NCI-H510A treated with DMSO at 0.1 percent for 48 hours (cell line): ENCODE measurements around the gene MFAP4.

Experiments used
- DNase-seq: peaks from one replicate; lab custom pipeline; 2025; lab: John Stamatoyannopoulos, UW

The MFAP4 gene

DNA sequence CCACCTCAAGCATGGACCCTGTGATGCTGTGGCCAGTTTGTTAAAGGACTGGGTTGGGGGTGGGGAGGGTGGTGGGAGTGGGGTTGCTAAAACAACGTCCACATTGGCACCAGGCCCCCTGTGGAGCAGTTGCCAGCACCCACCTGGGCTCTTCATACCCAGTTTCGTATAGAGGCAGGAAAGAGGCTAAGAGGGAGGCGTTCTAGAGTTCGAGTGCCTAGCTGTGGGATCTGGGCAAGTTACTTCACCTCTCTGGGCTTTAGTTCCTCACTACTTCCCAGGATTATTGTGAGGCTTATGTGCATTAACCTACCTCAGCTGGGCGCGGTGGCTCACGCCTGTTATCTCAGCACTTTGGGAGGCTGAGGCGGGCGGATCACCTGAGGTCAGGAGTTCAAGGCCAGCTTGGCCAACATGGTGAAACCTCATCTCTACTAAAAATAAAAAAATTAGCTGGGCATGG lies 1.4 kb downstream of the MFAP4 start:
- no peak for DNase-seq

DNA sequence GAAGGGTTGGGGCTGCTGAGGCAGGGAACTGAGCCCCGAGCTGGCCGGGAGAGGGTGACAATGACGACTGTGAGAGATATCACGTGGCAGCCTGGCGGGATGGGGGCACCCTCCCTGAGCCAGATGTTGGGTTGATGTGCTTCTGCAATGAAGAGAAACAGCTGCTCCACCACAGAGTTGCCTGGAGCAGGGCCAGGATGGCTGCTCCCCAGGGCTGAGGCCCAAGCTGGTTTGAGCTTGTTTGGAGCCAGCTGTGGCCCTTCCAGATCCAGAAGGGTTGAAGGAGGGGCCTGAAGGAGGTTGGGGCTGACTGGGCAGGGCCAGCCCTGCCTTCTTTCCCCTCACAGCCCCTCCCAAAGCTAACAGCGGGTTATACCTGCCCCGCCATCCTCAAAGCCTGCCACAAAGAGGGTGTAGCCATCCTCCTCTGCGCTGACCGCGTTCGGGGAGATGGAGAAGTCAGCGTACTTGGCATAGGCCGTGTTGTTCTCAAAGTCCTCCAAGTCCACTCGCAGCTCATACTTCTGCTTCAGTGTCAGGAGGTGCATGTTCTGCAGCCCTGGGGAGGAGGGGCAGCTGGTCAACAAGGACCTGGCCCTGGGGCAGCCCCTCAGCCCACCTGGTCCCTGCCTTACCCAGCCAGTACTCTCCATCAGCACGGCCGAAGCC lies 2.1 kb downstream of the MFAP4 start:
- peak; percentile 26 for DNase-seq

DNA sequence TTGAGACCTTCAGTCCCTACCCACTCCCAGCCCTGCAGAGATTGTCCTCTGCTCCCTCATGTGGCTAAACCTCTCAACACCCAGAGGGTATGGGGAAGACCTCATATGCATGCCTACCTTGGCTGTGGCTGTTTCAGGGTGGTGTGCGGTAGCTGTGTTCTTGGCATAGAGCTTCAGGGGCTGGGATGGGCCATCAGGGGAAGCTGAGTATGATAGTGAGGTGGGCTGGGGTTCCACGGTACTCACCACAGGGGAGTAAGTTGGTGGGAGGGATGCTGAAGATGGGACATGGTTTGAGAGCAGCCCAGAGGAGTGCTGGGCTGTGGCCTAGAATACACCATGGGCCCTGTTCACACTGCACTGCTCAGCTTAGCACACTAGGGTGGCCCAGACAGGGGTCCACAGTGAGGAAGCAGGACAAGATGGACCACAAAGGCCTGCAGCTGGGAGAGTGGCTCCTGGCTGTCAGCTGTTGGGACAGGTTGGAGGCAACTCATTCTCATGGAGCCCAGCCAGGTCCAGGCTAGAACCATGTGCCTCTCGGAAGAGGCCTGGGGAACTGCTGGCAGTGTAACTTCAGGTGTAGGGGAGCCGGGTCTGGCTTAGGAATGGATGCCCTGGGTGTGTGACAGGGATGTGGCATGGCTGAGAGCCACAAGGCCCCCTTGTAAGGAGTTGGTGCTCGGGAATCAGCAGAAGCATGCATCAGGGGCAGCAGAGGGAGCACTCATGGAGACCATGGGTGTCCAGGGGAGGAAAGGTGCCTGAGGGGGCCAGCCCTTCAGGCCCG lies 3.1 kb downstream of the MFAP4 start:
- DNase-seq = no peak

DNA sequence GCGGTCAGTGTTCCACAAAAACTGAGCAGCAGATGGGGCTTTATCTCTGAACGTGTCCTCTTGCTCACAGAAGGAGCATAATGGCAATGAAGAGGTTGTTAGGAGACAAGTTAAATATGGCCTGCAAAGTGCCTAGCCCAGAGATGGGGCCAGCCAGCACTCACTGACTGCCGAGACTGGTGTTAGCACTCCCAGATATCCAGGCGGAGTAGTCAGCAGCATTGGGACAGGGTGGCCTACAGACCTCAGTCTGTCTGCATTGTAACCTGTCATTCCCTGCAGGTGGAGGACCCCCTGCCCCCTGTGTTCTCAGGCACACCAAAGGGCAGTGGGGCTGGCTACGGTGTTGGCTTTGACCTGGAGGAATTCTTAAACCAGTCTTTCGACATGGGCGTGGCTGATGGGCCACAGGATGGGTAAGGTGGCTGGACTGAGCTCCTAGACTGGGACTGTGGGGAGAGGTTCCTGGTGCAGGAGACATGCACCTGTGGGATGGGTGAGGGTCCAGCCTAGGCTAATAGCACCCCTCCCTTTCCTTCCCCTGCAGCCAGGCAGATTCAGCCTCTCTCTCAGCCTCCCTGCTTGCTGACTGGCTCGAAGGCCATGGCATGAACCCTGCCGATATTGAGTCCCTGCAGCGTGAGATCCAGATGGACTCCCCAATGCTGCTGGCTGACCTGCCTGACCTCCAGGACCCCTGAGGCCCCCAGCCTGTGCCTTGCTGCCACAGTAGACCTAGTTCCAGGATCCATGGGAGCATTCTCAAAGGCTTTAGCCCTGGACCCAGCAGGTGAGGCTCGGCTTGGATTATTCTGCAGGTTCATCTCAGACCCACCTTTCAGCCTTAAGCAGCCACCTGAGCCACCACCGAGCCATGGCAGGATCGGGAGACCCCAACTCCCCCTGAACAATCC lies 4.2 kb downstream of the MFAP4 start:
- DNase-seq = no peak

GRCh38 chr17:19381741-19382444 lies 5.1 kb downstream of the MFAP4 start:
- no peak for DNase-seq

- no peak for DNase-seq
These were observed 5.6 kb downstream of the MFAP4 start for GRCh38 chr17:19381361-19381740.

- DNase-seq = no peak
These were observed 6.3 kb downstream of the MFAP4 start for GRCh38 chr17:19380481-19381301.

DNA sequence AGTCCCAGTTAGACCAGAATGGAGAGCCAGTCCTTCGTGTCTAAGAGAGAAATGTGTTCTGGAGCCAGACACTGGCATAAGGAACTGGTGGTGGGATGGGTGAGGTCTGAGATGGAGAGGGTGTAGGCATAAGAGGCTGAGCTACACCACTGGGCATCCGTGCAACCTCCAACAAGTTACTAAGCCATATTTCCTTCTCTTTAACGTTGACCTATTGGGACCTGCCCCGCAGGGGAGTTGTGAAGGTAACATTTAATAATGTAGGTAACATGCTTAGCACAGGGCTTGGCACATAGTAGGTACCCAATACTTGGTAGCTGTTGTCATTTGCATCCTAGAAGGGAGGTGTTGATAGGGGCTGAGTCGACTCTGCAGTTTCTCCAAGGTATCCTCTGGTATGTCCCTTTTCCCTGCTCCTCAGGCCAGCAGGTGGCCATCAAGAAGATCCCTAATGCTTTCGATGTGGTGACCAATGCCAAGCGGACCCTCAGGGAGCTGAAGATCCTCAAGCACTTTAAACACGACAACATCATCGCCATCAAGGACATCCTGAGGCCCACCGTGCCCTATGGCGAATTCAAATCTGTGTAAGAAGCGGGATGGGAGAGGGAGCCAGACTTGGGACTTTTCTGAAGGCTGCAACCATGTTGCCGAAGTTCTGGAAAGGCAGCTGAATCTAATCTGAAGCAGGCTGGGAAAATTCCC lies 7.5 kb downstream of the MFAP4 start:
- DNase-seq = no peak

GRCh38 chr17:19378416-19379360 lies 8.3 kb downstream of the MFAP4 start, which contains the start of gene MAPK7:
Gene MAPK7 (plus strand): TSS chr17:19378498. CDS start chr17:19378901, 403 bp downstream.
- no peak for DNase-seq

- peak; percentile 99 for DNase-seq
These were observed 9.2 kb downstream of the MFAP4 start for GRCh38 chr17:19377602-19378415.

DNA sequence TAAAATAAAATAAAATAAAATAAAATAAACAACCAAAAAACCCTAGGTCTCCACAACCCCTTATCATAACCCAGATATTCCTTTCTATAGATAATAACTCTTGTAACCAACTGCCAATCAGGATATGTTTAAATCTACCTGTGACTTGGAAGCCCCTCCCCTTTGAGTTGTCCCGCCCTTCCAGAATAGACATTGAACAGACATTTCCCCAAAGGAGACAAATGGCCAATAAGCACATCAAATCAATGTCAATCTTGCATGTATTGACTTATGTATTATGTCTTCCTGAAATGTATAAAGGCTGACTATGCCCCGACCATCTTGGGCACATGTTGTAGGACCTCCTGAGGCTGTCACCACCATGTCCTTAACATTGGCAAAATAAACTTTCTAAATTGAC lies 10.2 kb downstream of the MFAP4 start:
- peak; percentile 81 for DNase-seq

GRCh38 chr17:19375732-19376131 lies 11.3 kb downstream of the MFAP4 start:
- DNase-seq = no peak

- no peak for DNase-seq
These were observed 12.9 kb downstream of the MFAP4 start for GRCh38 chr17:19374136-19374535.

GRCh38 chr17:19372866-19373504 lies 14.0 kb downstream of the MFAP4 start:
- no peak for DNase-seq

DNA sequence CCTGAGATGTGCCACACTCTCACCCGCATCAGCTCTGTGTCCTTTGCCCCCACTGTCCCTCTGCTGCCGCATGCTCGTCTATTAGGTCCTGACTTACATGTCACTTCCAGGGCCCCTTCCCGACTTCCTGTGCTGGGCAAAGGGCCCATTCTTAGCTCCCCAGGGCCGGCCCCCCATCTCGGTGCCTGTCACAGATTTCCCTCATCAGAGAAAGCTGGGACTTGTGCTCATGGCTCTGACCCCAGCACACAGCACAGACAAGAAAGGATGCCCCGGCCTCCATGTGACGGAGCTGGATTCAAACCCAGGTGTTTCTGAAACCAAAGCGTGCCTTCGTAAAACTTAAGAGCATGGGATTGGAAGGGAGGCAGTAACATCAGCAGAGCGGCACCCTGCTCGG lies 14.6 kb downstream of the MFAP4 start:
- no peak for DNase-seq

- no peak for DNase-seq
These were observed 15.0 kb downstream of the MFAP4 start for GRCh38 chr17:19372011-19372370.

DNA sequence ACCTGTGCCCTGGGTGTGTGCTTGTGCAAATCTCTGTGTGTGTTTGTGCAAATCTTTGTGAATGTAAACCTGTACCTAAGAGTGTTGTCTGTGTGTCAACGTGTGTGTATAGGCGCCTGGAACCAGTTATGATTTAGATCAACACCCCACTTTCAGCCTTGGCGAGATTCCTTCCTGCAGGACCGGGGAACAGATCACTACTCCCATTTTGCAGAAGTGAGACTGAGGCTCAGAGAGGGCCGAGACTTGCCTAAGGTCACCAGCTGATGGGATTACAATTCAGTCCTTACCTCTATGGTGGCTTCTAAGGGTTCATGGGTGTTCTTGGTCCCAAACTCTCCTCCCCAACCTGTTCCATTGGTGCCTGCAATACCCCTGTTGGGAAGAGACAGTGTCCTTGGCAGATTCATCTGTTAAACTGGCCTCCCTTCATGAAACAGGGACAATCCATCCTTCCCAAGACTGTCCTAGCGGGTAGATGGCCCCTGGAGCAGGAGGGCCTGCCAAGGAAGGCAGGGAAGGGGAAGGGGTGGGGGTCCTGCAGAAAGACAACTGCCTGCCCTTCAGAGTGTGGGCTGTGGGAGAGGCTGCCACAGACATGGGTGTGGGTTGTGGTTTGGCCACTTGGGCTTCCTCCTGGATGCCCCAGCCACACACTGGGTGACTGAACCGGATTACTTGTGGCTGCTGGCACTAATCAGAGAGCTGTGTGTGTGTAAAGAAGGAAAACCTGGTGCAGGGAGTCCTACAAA lies 15.6 kb downstream of the MFAP4 start:
- no peak for DNase-seq
